ENCODE results near the gene MAMLD1. TPM values are rescaled to one million over a fixed set of nuclear protein-coding genes. Genes with fewer than 3 reads are reported as not detected.

The MAMLD1 gene
- total and polyA plus RNA-seq, 4 donors = 1.8 to 8.5 (median 7.7) TPM

GRCh38 chrX:150508018-150508417, 144.9 kb downstream of the MAMLD1 start:
- ATAC-seq (ENCODE audit: low FRiP score) (peak; percentile 44), DNase-seq (no peak)
- WGBS, 2 donors = 12 to 44% methylated on average over 5 of the region's 5 CpGs

DNA sequence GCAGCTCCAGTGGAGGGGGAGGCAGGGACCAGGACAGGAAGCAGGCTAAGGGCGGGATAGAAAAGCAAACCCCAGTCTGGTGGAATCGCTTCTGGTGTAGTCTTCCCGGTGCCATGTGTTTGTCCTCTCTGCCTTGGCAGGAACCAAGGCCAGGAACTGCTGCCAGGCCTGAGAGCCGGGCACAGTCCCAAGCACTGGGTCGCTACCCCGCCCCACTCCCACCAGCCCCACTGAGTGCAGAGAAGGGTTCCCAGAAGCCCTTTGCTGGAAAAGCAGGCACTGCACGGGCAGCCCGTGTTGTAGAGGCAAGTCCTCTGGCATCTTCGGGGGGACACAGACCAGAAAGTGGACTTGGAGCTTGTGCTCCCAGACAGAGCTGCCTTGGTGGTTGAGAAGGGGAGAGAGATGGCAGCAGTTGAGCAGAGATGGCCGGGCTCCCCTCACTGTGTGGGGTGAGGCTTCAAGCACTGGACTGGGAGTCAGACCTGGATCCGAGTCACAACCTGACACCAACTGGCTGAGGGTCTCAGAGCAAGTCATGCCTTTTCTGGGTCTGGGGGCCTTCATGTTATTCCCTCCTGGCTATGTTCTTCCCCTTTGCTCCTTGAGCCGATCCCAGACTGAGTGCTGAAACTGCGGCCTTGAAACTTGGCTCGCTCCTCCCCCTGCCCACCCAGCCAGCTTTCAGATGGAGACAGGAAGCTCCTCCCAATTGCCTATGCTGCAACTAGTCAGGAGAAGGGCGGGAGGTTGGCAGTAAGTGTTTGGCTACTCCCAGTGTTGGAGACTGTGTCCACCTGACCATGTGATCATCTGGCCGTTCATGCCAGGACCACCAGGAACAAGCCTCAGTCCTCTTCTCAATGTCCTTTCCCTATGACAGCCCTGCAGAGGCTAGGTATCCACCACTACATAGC, 145.6 kb downstream of the MAMLD1 start:
- H3K4me3 ChIP-seq (ENCODE audit: low read length in 2 of 2) = no peak overlapping the region
- intact Hi-C loops (cut with DNase I) = loop anchor here in 1 of 2 donors (1.0 to 5.0 kb wide), 2 partner anchors 60 to 141 kb away; partner anchors contain the start of gene MTM1
- H3K27ac ChIP-seq (ENCODE audit: low read depth in 1 of 2, low read length in 2 of 2) = peak overlapping the region in 1 of 2 donors; percentile 75
- no peaks in the 10 kb centered on the region for H3K4me1 ChIP-seq (ENCODE audit: control insufficient read depth in 1 of 2, insufficient read depth in 2 of 2, low read length in 2 of 2)
- DNase-seq = peak; percentile 82
- H3K27me3 ChIP-seq (ENCODE audit: control insufficient read depth in 1 of 2, insufficient read depth in 2 of 2, low read length in 1 of 2) = no peaks in the 10 kb centered on the region
- ATAC-seq (ENCODE audit: low FRiP score) = peak; percentile 80
- no peaks in the 10 kb centered on the region for H3K9me3 ChIP-seq (ENCODE audit: control insufficient read depth, low read length)
- H3K36me3 ChIP-seq (ENCODE audit: control insufficient read depth in 1 of 2, insufficient read depth in 2 of 2, low read length in 1 of 2) = no peaks in the 10 kb centered on the region
- 6 to 29% methylated on average over 16 of the region's 16 CpGs for WGBS, 2 donors

More at GRCh38 chrX:150508018-150508417, 144.9 kb downstream of the MAMLD1 start:
- intact Hi-C loops (cut with DNase I) = loop anchor here in 1 of 2 donors (1.0 to 5.0 kb wide), 2 partner anchors 60 to 141 kb away; partner anchors contain the start of gene MTM1
- no peaks in the 10 kb centered on the region for H3K9me3 ChIP-seq (ENCODE audit: control insufficient read depth, low read length)
- no peaks in the 10 kb centered on the region for H3K27me3 ChIP-seq (ENCODE audit: control insufficient read depth in 1 of 2, insufficient read depth in 2 of 2, low read length in 1 of 2)
- peak overlapping the region in 1 of 2 donors; percentile 96 for H3K27ac ChIP-seq (ENCODE audit: low read depth in 1 of 2, low read length in 2 of 2)
- H3K36me3 ChIP-seq (ENCODE audit: control insufficient read depth in 1 of 2, insufficient read depth in 2 of 2, low read length in 1 of 2) = no peaks in the 10 kb centered on the region
- no peaks in the 10 kb centered on the region for H3K4me1 ChIP-seq (ENCODE audit: control insufficient read depth in 1 of 2, insufficient read depth in 2 of 2, low read length in 2 of 2)
- peak overlapping the region in 1 of 2 donors; percentile 36 for H3K4me3 ChIP-seq (ENCODE audit: low read length in 2 of 2)

DNA sequence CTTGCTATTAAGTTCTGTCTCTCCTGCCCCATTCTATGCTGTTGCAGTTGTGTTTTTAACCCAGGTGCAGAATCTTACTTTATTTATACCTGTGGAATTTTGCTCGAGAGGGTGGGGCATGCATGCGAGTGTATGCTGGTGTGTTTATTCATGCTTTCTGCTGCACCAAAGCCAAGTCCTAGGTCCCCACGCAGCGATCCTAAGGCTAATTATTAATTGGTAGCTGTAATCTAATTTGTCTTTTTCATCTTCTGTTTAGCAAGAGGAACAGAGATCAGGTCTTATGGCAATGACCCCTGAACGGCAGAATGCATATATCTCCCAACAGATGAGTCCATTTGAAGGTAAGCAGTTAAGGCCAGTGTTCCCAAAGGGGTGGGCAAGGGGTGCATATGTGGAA, 146.6 kb downstream of the MAMLD1 start:
- Histone ChIP-seq H3K4me3 (ENCODE audit: low read length in 2 of 2) (no peak overlapping the region), H3K27me3 (ENCODE audit: control insufficient read depth in 1 of 2, insufficient read depth in 2 of 2, low read length in 1 of 2) (no peaks in the 10 kb centered on the region), H3K4me1 (ENCODE audit: control insufficient read depth in 1 of 2, insufficient read depth in 2 of 2, low read length in 2 of 2) (no peaks in the 10 kb centered on the region), H3K27ac (ENCODE audit: low read depth in 1 of 2, low read length in 2 of 2) (no peak overlapping the region), H3K9me3 (ENCODE audit: control insufficient read depth, low read length) (no peaks in the 10 kb centered on the region), H3K36me3 (ENCODE audit: control insufficient read depth in 1 of 2, insufficient read depth in 2 of 2, low read length in 1 of 2) (no peaks in the 10 kb centered on the region)
- no peak for DNase-seq
- intact Hi-C loops (cut with DNase I) = loop anchor here in 1 of 2 donors (5.0 kb wide), 1 partner anchor 142 kb away; no protein-coding TSS in a partner anchor
- 67 to 70% methylated on average over 5 of the region's 5 CpGs for WGBS, 2 donors
- ATAC-seq (ENCODE audit: low FRiP score) = no peak

- H3K4me1 ChIP-seq (ENCODE audit: control insufficient read depth in 1 of 2, insufficient read depth in 2 of 2, low read length in 2 of 2) = no peaks in the 10 kb centered on the region
- no peak for DNase-seq
- H3K27me3 ChIP-seq (ENCODE audit: control insufficient read depth in 1 of 2, insufficient read depth in 2 of 2, low read length in 1 of 2) = no peaks in the 10 kb centered on the region
- H3K36me3 ChIP-seq (ENCODE audit: control insufficient read depth in 1 of 2, insufficient read depth in 2 of 2, low read length in 1 of 2) = no peaks in the 10 kb centered on the region
- no peaks in the 10 kb centered on the region for H3K9me3 ChIP-seq (ENCODE audit: control insufficient read depth, low read length)
- ATAC-seq (ENCODE audit: low FRiP score) = no peak
- no peak overlapping the region for H3K4me3 ChIP-seq (ENCODE audit: low read length in 2 of 2)
- no peak overlapping the region for H3K27ac ChIP-seq (ENCODE audit: low read depth in 1 of 2, low read length in 2 of 2)
- intact Hi-C loops (cut with DNase I) = no loop called here
- WGBS, 2 donors = 44 to 62% methylated on average over 14 of the region's 14 CpGs
Observed at GRCh38 chrX:150512461-150512901, 149.4 kb downstream of the MAMLD1 start.

DNA sequence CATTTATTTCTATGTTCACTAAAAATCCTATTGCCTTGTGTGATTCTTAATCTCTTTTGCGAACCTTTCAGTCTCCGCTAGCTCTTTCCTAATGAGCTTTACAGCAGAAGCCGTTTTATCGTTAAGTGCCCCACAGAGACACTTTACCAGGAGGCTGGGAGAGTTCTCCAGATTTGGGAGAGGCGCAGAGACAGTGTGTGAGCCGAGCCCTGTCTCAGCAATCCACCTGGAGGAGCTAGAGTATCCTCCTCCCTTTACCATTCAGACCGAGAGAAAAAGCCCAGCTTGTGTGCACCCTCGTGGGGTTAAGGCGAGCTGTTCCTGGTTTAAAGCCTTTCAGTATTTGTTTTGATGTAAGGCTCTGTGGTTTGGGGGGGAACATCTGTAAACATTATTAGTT, 150.4 kb downstream of the MAMLD1 start:
- no peak for DNase-seq
- Histone ChIP-seq H3K9me3 (ENCODE audit: control insufficient read depth, low read length) (no peaks in the 10 kb centered on the region), H3K27ac (ENCODE audit: low read depth in 1 of 2, low read length in 2 of 2) (no peak overlapping the region), H3K4me1 (ENCODE audit: control insufficient read depth in 1 of 2, insufficient read depth in 2 of 2, low read length in 2 of 2) (no peaks in the 10 kb centered on the region), H3K36me3 (ENCODE audit: control insufficient read depth in 1 of 2, insufficient read depth in 2 of 2, low read length in 1 of 2) (no peaks in the 10 kb centered on the region), H3K27me3 (ENCODE audit: control insufficient read depth in 1 of 2, insufficient read depth in 2 of 2, low read length in 1 of 2) (no peaks in the 10 kb centered on the region), H3K4me3 (ENCODE audit: low read length in 2 of 2) (no peak overlapping the region)
- WGBS, 2 donors = 72 to 85% methylated on average over 9 of the region's 9 CpGs
- ATAC-seq (ENCODE audit: low FRiP score) = no peak
- intact Hi-C loops (cut with DNase I) = no loop called here

DNA sequence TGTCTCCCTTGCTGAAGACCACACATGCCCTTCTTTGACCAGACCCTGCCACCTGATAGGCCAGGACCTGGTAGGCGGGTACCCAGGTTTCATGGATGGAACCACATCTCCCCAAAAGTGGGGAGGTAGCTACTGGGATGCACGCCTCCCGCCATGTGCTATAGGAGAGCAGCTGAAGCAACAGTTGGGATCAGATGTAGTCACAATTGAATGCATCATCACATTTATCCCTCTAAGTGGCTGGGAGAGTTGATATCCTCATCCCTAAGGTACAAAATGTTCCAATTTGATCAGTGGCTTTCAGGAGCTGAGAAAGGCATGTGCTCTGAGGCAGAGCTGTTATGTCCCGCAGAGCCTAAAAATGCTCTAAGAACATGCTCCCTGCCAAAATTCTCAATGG, 151.3 kb downstream of the MAMLD1 start:
- WGBS, 2 donors = 86 to 92% methylated on average over 4 of the region's 4 CpGs
- Histone ChIP-seq H3K27ac (ENCODE audit: low read depth in 1 of 2, low read length in 2 of 2) (no peak overlapping the region), H3K36me3 (ENCODE audit: control insufficient read depth in 1 of 2, insufficient read depth in 2 of 2, low read length in 1 of 2) (no peaks in the 10 kb centered on the region), H3K4me3 (ENCODE audit: low read length in 2 of 2) (no peak overlapping the region), H3K9me3 (ENCODE audit: control insufficient read depth, low read length) (no peaks in the 10 kb centered on the region), H3K4me1 (ENCODE audit: control insufficient read depth in 1 of 2, insufficient read depth in 2 of 2, low read length in 2 of 2) (no peaks in the 10 kb centered on the region), H3K27me3 (ENCODE audit: control insufficient read depth in 1 of 2, insufficient read depth in 2 of 2, low read length in 1 of 2) (no peaks in the 10 kb centered on the region)
- no peak for DNase-seq
- intact Hi-C loops (cut with DNase I) = no loop called here
- no peak for ATAC-seq (ENCODE audit: low FRiP score)

DNA sequence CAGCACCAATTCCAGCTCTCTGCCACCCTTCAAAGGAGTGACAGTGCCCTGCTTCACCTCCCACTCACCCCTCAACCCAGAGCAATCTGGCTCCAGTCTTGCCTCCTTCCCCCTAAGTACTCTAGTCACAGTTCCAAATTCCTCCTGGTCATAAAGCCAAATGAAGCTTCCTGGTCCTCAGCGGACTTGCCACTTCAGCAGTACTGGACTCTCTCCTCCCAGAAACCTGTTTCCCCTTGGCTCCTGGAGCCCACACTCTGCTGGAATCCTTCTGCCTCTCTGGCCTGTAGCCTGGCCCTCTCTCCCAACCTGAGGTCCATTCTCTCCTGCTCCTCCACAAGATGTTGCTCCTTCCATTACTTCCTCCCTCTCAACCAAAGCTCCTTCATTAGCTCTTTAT, 152.7 kb downstream of the MAMLD1 start:
- no peak for ATAC-seq (ENCODE audit: low FRiP score)
- Histone ChIP-seq H3K27ac (ENCODE audit: low read depth in 1 of 2, low read length in 2 of 2) (no peak overlapping the region), H3K9me3 (ENCODE audit: control insufficient read depth, low read length) (no peaks in the 10 kb centered on the region), H3K36me3 (ENCODE audit: control insufficient read depth in 1 of 2, insufficient read depth in 2 of 2, low read length in 1 of 2) (no peaks in the 10 kb centered on the region), H3K27me3 (ENCODE audit: control insufficient read depth in 1 of 2, insufficient read depth in 2 of 2, low read length in 1 of 2) (no peaks in the 10 kb centered on the region), H3K4me1 (ENCODE audit: control insufficient read depth in 1 of 2, insufficient read depth in 2 of 2, low read length in 2 of 2) (no peaks in the 10 kb centered on the region), H3K4me3 (ENCODE audit: low read length in 2 of 2) (no peak overlapping the region)
- DNase-seq = no peak
- 38 to 63% methylated on average over 1 of the region's 1 CpG for WGBS, 2 donors
- intact Hi-C loops (cut with DNase I) = no loop called here

DNA sequence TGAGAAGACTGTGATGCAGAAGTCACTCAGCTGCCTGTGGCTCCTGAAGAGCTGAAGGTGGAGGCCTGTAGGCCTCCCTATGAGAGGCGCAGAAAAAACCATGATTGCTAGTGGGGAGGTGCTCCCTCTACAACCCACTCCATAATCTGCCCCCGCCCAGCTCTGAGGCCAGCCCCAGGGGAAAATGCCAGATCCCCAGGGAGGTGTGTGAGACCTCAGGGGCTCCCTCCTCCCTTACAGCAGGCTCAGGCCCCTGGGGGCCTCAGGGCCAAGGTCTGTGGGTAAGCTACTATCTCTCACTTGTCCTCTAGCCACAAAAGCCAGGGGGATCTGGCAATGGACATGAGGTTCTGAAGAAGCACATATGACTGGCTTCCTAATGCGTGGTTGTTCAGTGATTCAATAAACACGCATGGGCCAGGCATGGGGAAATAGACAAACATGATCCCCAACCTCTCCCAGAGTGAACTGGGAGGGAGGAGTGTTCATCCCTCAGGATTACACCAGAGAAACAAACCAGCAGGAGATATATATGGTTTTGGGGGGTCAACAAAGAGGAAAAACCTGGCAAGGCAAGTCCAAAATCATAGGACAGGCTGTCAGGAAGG, 154.3 kb downstream of the MAMLD1 start:
- H3K27ac ChIP-seq (ENCODE audit: low read depth in 1 of 2, low read length in 2 of 2) = no peak overlapping the region
- H3K4me1 ChIP-seq (ENCODE audit: control insufficient read depth in 1 of 2, insufficient read depth in 2 of 2, low read length in 2 of 2) = no peaks in the 10 kb centered on the region
- H3K4me3 ChIP-seq (ENCODE audit: low read length in 2 of 2) = no peak overlapping the region
- no peaks in the 10 kb centered on the region for H3K9me3 ChIP-seq (ENCODE audit: control insufficient read depth, low read length)
- ATAC-seq (ENCODE audit: low FRiP score) (no peak), DNase-seq (no peak)
- 61 to 85% methylated on average over 4 of the region's 4 CpGs for whole genome bisulfite sequencing, 2 donors
- no peaks in the 10 kb centered on the region for H3K27me3 ChIP-seq (ENCODE audit: control insufficient read depth in 1 of 2, insufficient read depth in 2 of 2, low read length in 1 of 2)
- no peaks in the 10 kb centered on the region for H3K36me3 ChIP-seq (ENCODE audit: control insufficient read depth in 1 of 2, insufficient read depth in 2 of 2, low read length in 1 of 2)
- intact Hi-C loops (cut with DNase I) = no loop called here

Data from aorta (tissue), 5 donors.